ENCODE results near the gene AGAP3.

The AGAP3 gene

DNA sequence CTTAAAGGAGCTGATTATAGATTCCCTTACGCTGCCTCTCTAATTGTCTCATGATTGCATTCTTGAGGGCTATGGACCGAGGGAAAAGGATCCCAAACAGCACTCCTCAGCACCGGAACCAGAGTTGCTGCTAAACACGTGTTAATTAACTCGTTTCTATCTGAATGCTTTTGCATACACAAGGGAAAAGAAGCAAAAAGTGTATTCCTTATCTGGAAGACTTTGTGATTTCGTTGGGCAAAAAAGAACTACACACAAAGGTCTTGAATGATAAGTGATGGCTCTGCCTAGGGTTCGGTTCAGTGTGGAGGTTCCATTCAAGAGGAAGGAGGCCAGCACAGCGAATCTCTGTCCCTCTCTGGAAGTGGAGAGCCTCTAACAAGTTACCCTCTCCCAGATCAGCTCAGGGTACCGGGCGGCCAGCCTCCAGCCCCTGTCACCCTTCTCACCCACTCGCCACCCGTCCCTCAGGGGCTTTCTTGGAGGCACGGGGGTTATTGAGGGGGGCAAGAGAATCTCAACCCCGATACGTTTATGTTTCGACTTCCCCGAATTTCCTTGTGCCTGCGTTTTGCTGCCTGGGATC, 27.4 kb upstream of the AGAP3 start:
- peak overlapping the region; percentile 90 for H3K9ac ChIP-seq (ENCODE audit: insufficient read length, low read depth)
- H3K9me3 ChIP-seq (ENCODE audit: insufficient read depth, low read length): no peaks in the 10 kb centered on the region
- peaks cover 13% of the 10 kb centered on the region for H3K4me1 ChIP-seq (ENCODE audit: insufficient read depth, insufficient read length)
- H3K27me3 ChIP-seq (ENCODE audit: insufficient read depth, insufficient read length): peaks cover 8% of the 10 kb centered on the region
- H3K36me3 ChIP-seq (ENCODE audit: insufficient read depth, insufficient read length, low read length): peaks cover 6% of the 10 kb centered on the region
- H3K4me3 ChIP-seq (ENCODE audit: insufficient read length, low read depth): peak overlapping the region; percentile 60
- TF ChIP-seq SUZ12 (IDR thresholded peaks at IDR 0.05; ENCODE audit: extremely low read depth, insufficient read depth, insufficient read length): no peak
- no peak for DNase-seq (ENCODE audit: low read depth, low spot score)

GRCh38 chr7:151059367-151060112, 26.7 kb upstream of the AGAP3 start, which contains the start of gene SLC4A2:
TSS of gene SLC4A2 (plus strand) at chr7:151059589. CDS start at chr7:151061988, 2,399 bp downstream.
- TF ChIP-seq ZNF274 (IDR thresholded peaks at IDR 0.05; ENCODE audit: low read depth, low read length) (no peak), YY1 (IDR thresholded peaks at IDR 0.05; ENCODE audit: insufficient read depth, insufficient read length) (no peak), SUZ12 (IDR thresholded peaks at IDR 0.05; ENCODE audit: extremely low read depth, insufficient read depth, insufficient read length) (no peak)
- H3K36me3 ChIP-seq (ENCODE audit: insufficient read depth, insufficient read length, low read length): peaks cover 11% of the 10 kb centered on the region
- peak within 1 kb of the TSS; percentile 74 for H3K4me3 ChIP-seq (ENCODE audit: insufficient read length, low read depth)
- no peak for DNase-seq (ENCODE audit: low read depth, low spot score)
- peak within 1 kb of the TSS; percentile 90 for H3K9ac ChIP-seq (ENCODE audit: insufficient read length, low read depth)
- peaks cover 8% of the 10 kb centered on the region for H3K27me3 ChIP-seq (ENCODE audit: insufficient read depth, insufficient read length)
- H3K9me3 ChIP-seq (ENCODE audit: insufficient read depth, low read length): no peaks in the 10 kb centered on the region
- H3K4me1 ChIP-seq (ENCODE audit: insufficient read depth, insufficient read length): peaks cover 10% of the 10 kb centered on the region

DNA sequence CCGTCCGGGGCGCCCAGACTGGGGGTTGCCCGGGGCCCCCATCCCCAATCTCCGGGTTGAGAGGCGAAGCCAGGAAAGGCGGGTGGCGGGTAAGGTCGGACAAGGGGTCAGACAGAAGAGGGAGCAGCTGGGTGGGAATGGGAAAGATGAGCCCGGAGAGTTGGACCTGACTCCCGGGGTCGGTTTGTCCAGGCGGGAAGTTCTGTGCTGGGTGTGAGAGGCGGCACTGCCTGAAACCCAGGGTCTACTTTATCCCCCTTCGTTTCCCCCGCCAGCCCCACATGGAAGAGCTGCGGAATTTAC, 26.2 kb upstream of the AGAP3 start:
- Histone ChIP-seq H3K36me3 (ENCODE audit: insufficient read depth, insufficient read length, low read length) (peaks cover 12% of the 10 kb centered on the region), H3K27me3 (ENCODE audit: insufficient read depth, insufficient read length) (peaks cover 8% of the 10 kb centered on the region), H3K9ac (ENCODE audit: insufficient read length, low read depth) (peak overlapping the region; percentile 81), H3K4me1 (ENCODE audit: insufficient read depth, insufficient read length) (peaks cover 12% of the 10 kb centered on the region), H3K4me3 (ENCODE audit: insufficient read length, low read depth) (peak overlapping the region; percentile 74), H3K9me3 (ENCODE audit: insufficient read depth, low read length) (no peaks in the 10 kb centered on the region)
- no peak for DNase-seq (ENCODE audit: low read depth, low spot score)
- no peak for TF ChIP-seq ZNF274 (IDR thresholded peaks at IDR 0.05; ENCODE audit: low read depth, low read length)
- no peak for TF ChIP-seq YY1 (IDR thresholded peaks at IDR 0.05; ENCODE audit: insufficient read depth, insufficient read length)
- no peak for TF ChIP-seq SUZ12 (IDR thresholded peaks at IDR 0.05; ENCODE audit: extremely low read depth, insufficient read depth, insufficient read length)

DNA sequence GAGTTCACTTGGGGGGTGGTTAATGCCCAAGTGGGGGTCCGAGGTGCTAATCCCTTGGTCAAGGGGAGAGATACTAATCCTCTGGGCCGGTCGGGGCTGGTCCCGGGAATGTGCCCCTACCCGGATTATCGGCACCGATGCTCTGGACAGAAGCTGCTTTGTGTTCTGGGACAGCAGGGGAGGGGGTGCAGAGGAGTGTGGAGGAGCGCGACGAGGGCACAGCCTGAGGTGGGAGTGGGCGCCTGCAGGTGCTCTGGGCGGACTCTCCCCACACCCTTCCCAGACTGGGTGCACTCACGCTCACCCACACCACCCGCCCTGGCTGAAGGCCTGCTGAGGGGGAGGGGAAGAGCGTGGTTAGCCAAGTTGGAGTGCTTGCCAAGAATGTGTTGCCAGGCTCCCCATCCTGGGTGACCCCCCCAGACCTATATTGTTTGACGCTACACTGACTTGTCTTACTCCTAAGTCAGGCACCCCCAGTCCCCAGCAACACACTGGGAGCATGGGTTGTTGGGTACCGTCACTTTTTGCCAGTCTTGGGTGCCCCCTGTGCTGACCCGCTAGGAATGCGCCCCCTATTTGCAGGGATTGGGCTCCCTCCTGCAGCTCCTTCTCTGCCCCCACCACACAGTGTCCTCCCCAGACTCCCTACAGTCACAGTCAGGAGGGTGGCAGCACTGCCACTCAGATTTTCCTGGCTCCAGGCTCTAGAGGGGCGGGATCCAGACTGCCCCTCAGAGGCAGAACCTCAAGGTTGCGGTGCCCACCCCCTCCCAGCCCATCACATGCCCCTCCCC, 25.7 kb upstream of the AGAP3 start:
- Histone ChIP-seq H3K4me1 (ENCODE audit: insufficient read depth, insufficient read length) (peaks cover 12% of the 10 kb centered on the region), H3K36me3 (ENCODE audit: insufficient read depth, insufficient read length, low read length) (peaks cover 18% of the 10 kb centered on the region), H3K27me3 (ENCODE audit: insufficient read depth, insufficient read length) (peaks cover 8% of the 10 kb centered on the region), H3K9ac (ENCODE audit: insufficient read length, low read depth) (peak overlapping the region; percentile 81), H3K9me3 (ENCODE audit: insufficient read depth, low read length) (no peaks in the 10 kb centered on the region), H3K4me3 (ENCODE audit: insufficient read length, low read depth) (peak overlapping the region; percentile 74)
- TF ChIP-seq ZNF274 (IDR thresholded peaks at IDR 0.05; ENCODE audit: low read depth, low read length) (no peak), SUZ12 (IDR thresholded peaks at IDR 0.05; ENCODE audit: extremely low read depth, insufficient read depth, insufficient read length) (no peak), YY1 (IDR thresholded peaks at IDR 0.05; ENCODE audit: insufficient read depth, insufficient read length) (no peak)
- DNase-seq (ENCODE audit: low read depth, low spot score): no peak

DNA sequence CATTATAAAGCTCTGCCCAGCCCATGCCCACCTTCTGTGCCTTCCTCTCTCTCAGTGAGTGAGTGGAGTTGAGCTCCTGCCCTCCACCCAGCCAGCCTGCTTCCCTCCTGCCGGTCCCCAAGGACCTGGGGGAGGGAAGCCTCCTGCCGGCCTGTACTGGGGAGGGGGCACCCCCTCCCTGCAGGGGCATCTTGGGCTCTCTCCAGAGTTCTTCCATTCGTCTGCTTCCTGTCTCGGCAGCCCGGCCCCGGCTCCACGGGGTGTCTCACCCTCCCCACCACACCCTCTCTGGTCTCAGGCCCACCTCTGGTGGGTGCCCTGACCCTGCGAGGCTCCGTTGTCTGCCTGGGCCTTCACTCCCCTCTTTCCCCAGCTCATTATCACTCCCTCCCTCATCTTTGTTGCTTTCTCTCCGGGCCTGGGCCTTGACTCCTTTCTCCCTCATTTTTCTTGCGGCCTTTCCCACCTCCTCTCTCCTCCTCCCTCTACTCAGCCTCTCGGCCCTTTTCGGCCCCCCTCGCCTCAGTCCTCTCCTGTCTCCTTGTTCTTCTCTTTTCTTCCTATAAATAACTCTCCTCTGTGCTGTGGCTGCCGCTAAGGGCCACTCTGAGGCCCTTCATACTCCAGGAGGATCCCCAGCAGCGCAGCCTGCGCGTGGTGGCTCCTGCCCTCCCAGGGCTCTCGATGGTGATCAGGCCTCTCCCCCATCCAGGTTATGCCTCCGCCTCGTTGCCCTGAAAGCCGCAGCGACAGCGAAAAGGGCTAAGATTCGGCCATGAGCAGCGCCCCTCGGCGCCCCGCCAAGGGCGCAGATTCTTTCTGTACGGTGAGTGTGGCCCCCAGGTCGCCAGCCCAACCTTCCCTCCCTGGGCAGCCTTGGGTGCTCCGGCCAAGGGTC, 24.8 kb upstream of the AGAP3 start:
- H3K27me3 ChIP-seq (ENCODE audit: insufficient read depth, insufficient read length): peaks cover 2% of the 10 kb centered on the region
- H3K4me3 ChIP-seq (ENCODE audit: insufficient read length, low read depth): peak overlapping the region; percentile 74
- TF ChIP-seq SUZ12 (IDR thresholded peaks at IDR 0.05; ENCODE audit: extremely low read depth, insufficient read depth, insufficient read length) (no peak), ZNF274 (IDR thresholded peaks at IDR 0.05; ENCODE audit: low read depth, low read length) (no peak), YY1 (IDR thresholded peaks at IDR 0.05; ENCODE audit: insufficient read depth, insufficient read length) (no peak)
- H3K36me3 ChIP-seq (ENCODE audit: insufficient read depth, insufficient read length, low read length): peaks cover 26% of the 10 kb centered on the region
- H3K4me1 ChIP-seq (ENCODE audit: insufficient read depth, insufficient read length): peaks cover 10% of the 10 kb centered on the region
- H3K9me3 ChIP-seq (ENCODE audit: insufficient read depth, low read length): no peaks in the 10 kb centered on the region
- no peak for DNase-seq (ENCODE audit: low read depth, low spot score)
- peak overlapping the region; percentile 81 for H3K9ac ChIP-seq (ENCODE audit: insufficient read length, low read depth)

GRCh38 chr7:151062111-151062398, 24.2 kb upstream of the AGAP3 start:
- no peaks in the 10 kb centered on the region for H3K9me3 ChIP-seq (ENCODE audit: insufficient read depth, low read length)
- peak overlapping the region; percentile 74 for H3K4me3 ChIP-seq (ENCODE audit: insufficient read length, low read depth)
- H3K9ac ChIP-seq (ENCODE audit: insufficient read length, low read depth): peak overlapping the region; percentile 81
- H3K4me1 ChIP-seq (ENCODE audit: insufficient read depth, insufficient read length): peaks cover 5% of the 10 kb centered on the region
- no peak for DNase-seq (ENCODE audit: low read depth, low spot score)
- H3K36me3 ChIP-seq (ENCODE audit: insufficient read depth, insufficient read length, low read length): peaks cover 32% of the 10 kb centered on the region
- H3K27me3 ChIP-seq (ENCODE audit: insufficient read depth, insufficient read length): no peaks in the 10 kb centered on the region
- TF ChIP-seq ZNF274 (IDR thresholded peaks at IDR 0.05; ENCODE audit: low read depth, low read length) (no peak), YY1 (IDR thresholded peaks at IDR 0.05; ENCODE audit: insufficient read depth, insufficient read length) (no peak), SUZ12 (IDR thresholded peaks at IDR 0.05; ENCODE audit: extremely low read depth, insufficient read depth, insufficient read length) (no peak)
